ENCODE data around the gene EMP2. TPM values are rescaled to one million over a fixed set of nuclear protein-coding genes. Genes with fewer than 3 reads are reported as not detected.

EMP2 gene
- total RNA-seq, 1 experiment from 2014 or later: 14.4 TPM

GRCh38 chr16:10566613-10567012 is 13.8 kb downstream of the EMP2 start:
- DNase-seq: peak; percentile 39
- H3K79me1 ChIP-seq (ENCODE audit: insufficient read depth, low read depth, low read length, poor library complexity, severe bottlenecking): no peaks in the 10 kb centered on the region

More at GRCh38 chr16:10566613-10567012, 13.8 kb downstream of the EMP2 start:
- no peaks in the 10 kb centered on the region for H3K9me3 ChIP-seq (ENCODE audit: control insufficient read depth, low read depth, low read length)
- H2BK20ac ChIP-seq (ENCODE audit: low read depth, low read length, poor library complexity, severe bottlenecking): no peak overlapping the region
- no peak overlapping the region for H2BK120ac ChIP-seq (ENCODE audit: low read depth, low read length, poor library complexity, severe bottlenecking)
- H3K14ac ChIP-seq (ENCODE audit: insufficient read depth, low read length): no peak overlapping the region
- no peak overlapping the region for H2BK12ac ChIP-seq (ENCODE audit: insufficient read length, low read depth, low read length)
- no peaks in the 10 kb centered on the region for H3K4me1 ChIP-seq (ENCODE audit: insufficient read depth, low read length)
- WGBS (ENCODE audit: extremely low coverage, insufficient read length, low lambda C conversion rate): no CpG with 5 or more reads among the region's 6 CpGs
- Mint-ChIP-seq H3K27me3 (ENCODE audit: low read depth) (no peaks in the 10 kb centered on the region; the same call in none of the 2 replicates), H3K4me3 (no peak overlapping the region), H3K36me3 (ENCODE audit: insufficient read depth in 1 of 3, low read depth in 3 of 3) (peaks cover 10 to 28% (median 19%) of the 10 kb centered on the region in 3 experiments), H3K9me3 (peaks cover 32% of the 10 kb centered on the region in 2 experiments), H3K27ac (no peak overlapping the region; a peak in 1 of 7 replicates), H3K4me1 (peaks cover 0 to 6% of the 10 kb centered on the region in 2 experiments; a peak in 2 of 4 replicates)
- H4K8ac ChIP-seq (replicated peaks; ENCODE audit: insufficient read length, low read depth, low read length): no peak overlapping the region
- no peak overlapping the region for H3T11ph ChIP-seq (ENCODE audit: low read length)
- no peak overlapping the region for H3K23ac ChIP-seq (ENCODE audit: insufficient read length, low read depth, low read length)
- no peak overlapping the region for H3K4me2 ChIP-seq (ENCODE audit: insufficient read depth, insufficient read length, low read length)
- no peak overlapping the region for H2BK15ac ChIP-seq (ENCODE audit: low read depth, low read length)
- no peak overlapping the region for H3K27ac ChIP-seq (ENCODE audit: insufficient read length, low read depth, low read length)
- H4K20me1 ChIP-seq (ENCODE audit: control insufficient read depth, insufficient read depth, insufficient read length): no peaks in the 10 kb centered on the region
- no peak overlapping the region for H2AFZ ChIP-seq (ENCODE audit: low read length)
- H2BK5ac ChIP-seq (ENCODE audit: insufficient read length, low read length): no peak overlapping the region
- H4K91ac ChIP-seq (ENCODE audit: insufficient read length, low read depth, low read length): no peak overlapping the region
- TF ChIP-seq CTCF (conservative IDR thresholded peaks at IDR 0.05): peak; percentile 51
- H3K79me2 ChIP-seq (ENCODE audit: insufficient read depth, low read length): peaks cover 3% of the 10 kb centered on the region; the same call in 1 of the 2 replicates
- no peaks in the 10 kb centered on the region for H3K27me3 ChIP-seq (ENCODE audit: insufficient read depth, low read length)
- no peak overlapping the region for H2AK5ac ChIP-seq (ENCODE audit: insufficient read length, low read length)
- H3K23me2 ChIP-seq (ENCODE audit: insufficient read length, low read depth, low read length, poor library complexity, severe bottlenecking): no peaks in the 10 kb centered on the region
- no peak overlapping the region for H3K9ac ChIP-seq (ENCODE audit: extremely low read depth, insufficient read length, low read length)
- H3K18ac ChIP-seq (ENCODE audit: insufficient read length, low read depth, low read length): no peak overlapping the region
- no peak overlapping the region for H4K5ac ChIP-seq (ENCODE audit: insufficient read length, low read depth, low read length)
- no peak overlapping the region for H3K4ac ChIP-seq (ENCODE audit: low read depth, low read length)
- H3K56ac ChIP-seq (ENCODE audit: insufficient read length, low read depth, low read length): no peak overlapping the region

Data from H9 (cell line).